Stimulated activated CD4-positive, alpha-beta T cell treated with anti-CD3 and anti-CD28 coated beads, Interleukin-4, amount 100 ng/mL, for 48 hours (primary cell): ENCODE data around the gene GFY.

ENCODE experiments used
- DNase-seq, 2 donors: peaks; one replicate each; pipeline ENCODE4 v3.0.0-alpha.2; 2020; ENCODE audit warnings: low read depth in 2 of 2

GFY gene

DNA sequence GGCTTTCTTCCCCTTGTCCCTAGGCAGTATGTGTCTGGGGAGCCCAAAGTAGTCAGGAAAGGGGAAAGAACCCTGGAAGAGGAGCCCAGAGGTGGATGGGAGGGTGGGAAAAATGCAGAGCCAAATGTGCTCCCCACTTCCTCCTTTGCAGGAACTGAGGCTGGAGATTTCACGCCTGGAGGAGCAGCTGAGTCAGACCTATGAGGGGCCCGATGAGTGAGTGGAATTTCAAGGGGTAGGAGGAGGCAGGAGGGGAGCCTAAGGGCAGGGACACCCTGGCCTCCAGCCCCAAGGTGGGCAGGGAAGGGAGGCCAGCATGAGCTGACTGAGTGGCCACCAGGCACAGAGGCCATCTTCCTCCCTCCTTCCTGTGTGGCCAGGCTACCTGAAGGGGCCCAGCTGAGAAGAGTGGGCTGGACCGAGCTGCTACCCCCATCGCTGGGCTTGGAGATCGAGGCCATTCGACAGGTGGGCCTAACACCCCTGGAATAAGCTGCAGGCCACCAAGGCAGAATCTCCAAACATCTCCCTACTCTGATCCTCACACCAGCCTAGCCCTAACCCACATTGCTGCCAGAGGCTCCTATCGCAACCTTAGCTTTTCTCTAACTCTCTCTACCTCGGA lies 16.3 kb upstream of the GFY start:
- no peak for DNase-seq

DNA sequence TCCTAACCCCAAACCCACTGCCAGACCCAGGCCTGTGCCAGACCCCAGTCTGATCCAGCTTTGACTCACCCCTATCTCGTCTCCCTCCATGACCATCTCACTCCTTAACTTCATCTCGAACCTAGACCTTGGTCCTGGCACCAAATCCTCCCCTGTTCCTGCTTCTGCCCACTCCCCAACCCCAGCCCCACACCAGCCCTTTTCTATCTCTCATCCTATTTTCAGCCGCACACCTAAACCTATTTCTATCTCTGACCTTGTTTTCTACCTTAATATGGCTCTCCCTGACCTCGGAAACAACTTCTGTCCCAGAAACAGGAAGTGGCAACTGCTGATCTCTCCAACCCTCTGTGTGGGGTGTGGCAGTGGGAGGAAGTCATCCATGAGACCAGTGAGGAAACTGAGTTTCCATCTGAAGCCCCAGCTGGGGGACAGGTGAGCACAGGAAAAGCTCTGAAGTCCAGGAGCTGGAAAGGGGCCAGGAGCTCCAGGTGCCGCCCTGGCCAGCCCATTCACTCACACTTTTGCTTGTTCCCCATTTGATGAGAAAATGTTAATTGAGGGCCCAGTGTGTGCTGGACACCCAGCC lies 15.7 kb upstream of the GFY start:
- DNase-seq = no peak

DNA sequence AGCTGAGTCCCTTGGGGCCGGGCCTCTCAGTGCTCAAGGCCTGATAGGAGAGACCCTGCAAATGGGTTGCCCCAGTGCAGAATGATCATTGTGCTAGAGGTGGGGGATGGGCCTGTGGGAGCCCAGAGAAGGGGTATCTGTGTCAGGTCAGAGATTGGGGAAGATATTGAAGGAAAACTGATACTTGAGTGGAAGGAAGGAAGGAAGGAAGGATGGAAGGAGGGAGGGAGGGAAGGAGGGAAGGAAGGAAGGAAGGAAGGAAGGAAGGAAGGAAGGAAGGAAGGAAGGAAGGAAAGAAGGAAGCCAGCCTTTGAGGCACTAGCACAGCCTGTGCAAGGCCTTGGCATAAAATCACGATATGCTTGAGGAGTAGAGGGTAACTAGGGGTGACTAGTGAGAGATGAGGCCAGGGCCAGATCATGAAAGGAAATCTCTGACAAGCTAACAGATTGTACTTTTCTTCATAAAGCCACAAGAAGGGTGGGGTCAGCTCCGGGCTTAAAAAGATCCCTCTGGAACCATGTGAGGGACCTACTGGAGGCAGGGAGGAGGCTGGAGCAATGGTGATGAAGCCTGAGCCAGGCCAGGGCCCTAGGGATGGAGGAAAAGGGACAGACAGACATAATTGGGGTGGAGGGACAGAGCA lies 13.4 kb upstream of the GFY start:
- DNase-seq = no peak

DNA sequence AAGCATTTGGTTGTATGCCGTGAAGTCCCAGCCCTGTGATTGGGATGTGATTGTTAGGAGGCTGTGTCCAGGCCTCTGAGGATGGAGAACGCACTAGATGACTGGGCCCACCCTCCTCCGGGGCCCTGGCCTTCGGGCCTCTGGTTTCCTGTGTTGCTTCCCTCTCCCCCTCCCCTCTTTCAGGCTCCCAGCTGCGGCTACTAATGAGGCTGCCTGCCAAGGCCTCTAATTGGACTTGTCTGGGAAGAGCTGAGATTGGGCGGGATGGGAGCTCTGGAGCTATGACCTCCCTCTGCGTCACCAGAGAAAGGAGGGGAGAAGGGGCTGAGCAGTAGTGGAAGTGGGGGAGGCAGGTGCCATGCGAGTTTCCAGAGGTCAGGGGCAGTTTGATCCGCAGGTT lies 11.8 kb upstream of the GFY start:
- no peak for DNase-seq

DNA sequence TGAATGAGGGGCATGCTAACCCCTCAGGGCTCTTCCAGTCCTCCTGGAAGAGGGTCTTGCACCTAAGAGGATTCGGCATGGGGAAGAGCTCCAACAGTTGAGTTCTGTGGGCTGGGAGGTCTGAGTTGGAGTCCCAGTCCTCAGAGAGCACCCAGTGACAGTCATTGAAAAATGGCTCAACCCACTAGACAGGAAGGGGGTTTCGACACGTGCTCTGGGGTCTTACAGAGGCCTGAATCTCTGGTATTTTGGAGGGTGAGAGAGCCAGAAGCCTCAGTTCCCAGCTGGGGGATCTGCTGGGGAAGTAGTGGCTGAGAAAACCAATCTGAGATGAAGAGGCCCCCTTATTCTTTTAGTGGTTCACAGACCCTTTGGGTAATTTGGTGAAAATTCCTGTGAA lies 10.9 kb upstream of the GFY start:
- no peak for DNase-seq

DNA sequence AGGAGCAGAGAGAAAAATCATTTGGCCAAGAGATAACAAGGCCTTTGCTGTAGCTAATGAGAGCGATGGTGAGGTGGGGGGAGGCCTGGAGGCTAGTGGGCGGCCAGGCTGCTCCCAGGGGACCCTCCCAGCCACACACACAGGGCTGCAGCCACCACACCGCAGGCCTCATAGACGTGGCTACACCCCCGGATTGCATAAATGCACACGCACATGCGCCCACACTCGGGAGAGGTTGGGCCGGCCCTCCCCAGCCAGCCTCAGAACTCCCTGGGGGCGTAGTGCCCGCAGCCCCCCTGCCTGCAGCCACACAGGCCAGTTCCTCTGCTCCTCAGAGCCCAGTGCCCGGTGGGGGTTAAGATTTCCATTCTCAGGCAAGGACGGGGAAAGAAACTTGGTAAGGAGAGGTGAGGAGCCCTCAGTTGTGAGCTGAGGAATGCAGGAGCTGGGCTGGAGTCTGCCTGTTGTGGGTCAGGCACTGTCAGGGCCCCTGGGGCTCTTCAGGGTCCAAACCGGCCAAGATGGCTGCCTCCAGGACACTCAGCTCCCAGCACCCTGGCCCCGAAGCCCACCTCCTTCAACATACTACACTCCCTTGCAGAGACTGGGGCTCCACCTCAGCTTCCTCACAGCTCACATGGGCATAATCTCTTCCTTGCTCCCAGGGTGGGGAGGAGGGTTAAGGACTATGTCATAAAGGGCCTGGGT lies 9.9 kb upstream of the GFY start:
- DNase-seq = no peak

DNA sequence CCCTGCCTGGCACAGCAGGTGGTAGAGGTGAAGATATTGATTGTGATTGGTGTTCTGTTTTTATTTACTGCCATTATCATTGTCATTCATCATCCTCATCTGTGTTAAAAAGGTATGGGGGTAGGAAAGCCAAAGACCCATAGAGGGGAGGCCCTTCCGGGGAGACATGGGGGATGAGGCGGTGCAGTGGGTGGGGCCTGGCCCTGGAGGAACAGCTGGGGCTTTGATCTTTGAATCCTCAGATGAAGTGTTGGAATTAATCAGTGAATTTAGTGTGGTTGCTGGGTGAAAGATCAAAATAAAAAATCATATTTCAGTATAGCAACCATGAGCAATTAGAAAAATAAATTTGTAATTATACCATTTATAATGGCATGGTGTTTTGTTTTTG lies 9.4 kb upstream of the GFY start:
- no peak for DNase-seq

DNA sequence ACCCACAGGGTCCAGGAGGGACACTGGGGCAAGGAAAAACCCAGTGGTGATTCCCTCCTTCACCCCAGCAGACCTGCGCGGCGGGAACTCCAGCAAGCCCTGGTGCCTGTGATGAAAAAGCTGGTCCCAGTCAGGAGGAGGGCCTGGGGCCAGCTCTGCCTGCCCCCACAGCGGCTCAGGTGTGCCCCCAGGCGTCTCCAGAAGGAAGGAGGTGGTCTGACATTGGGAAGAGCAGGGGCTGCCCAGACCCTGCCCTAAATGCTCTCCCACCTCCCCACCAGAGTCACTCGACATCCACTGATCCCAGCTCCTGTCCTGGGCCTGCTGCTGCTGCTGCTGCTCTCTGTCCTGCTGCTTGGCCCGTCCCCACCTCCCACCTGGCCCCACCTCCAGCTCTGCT lies 8.1 kb upstream of the GFY start:
- no peak for DNase-seq

DNA sequence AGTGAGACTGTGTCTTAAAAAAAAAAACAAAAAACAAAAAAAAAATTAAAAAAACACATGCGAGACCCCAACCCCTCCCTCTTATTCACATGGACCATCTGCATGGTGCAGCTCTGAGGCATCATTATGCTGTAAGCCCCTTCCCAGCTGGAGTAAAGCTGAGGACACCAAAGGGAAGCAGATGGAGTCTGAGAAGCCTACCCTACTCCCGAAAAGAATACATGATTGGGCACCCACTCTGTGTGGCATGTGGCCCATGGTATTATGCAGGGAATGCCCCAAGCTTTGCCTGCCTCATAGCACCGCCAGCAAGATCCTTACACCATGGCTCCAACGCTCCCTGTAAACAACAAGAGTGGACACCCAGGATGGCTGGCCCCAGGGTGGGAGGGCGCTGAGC lies 6.7 kb upstream of the GFY start:
- DNase-seq = no peak

DNA sequence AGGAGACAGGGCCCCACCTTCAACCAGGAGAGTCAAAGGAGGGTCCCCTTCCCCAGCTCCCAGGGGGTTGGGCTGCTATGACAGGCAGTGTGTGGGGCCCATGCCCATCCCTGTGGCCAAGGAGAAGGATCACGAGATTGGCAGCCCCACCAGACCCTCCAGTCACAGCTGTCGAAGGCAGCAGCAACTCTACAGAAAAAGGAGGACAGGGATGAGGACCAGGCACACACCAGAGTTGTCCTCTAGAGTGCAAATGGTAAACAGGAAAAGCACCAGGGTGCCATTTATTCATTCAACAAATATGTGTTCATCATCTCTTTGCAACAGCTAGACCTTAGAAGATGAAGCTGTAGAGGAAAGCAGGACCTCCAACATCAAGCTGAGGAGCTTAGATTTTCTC lies 6.0 kb upstream of the GFY start:
- no peak for DNase-seq

DNA sequence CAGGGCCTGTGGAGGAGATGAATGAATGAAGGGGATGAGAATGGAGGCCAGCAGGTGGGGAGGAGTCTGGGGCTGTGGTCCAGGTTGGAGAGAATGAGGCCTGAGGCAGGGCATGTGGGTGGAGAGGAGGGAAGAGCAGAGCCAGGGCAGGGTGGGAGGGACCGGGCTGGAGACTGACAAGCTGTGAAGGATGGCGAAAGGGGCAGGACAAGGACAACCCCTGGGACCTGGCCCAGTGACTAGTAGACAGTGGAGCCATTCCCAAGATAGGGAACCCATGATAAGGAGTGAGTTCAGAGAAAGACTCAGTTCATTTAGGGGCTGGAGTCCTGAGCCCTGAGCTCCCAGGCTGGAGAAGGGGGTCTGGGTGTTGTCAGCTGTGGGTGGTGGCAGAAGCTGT lies 5.0 kb upstream of the GFY start:
- DNase-seq = no peak

DNA sequence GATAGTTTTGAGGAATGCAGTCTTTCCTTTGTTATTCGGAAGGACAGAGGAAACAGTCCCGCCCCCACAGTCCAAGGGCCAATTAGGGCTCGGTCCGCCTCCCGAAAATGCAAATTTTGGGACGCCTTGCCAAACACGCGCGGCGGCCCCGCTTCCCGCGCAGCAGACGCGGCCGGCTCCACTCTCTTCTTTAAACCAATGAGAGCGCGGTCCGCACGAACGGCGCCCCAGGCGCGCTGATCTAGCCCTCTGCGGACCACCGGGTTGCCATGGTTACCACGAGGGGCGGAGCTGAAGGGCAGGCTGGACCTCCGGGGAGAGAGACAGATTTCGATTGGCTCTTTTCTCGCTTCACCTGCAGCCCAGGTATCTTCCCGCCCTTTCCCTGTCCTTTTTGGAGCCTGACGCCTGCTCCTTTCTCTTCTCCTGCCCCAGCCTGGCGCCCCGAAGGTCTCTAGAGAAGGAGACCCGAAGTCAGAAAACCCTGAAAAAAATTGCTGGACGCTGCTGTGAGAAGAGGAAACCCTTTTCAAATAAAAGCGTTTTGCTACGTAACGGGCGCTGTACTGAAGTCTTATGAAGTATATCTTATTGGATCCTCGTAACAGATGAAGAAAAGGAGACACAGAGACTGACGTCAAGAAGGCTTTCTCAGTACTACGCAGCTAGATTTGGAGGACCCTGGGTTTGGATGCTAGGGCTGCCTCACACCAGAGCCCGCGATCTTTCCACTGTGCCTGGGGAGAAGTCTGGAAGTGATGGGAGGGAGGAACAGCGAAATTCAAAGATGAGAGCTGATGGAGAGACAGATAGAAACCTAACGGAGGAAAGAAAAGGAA lies 3.9 kb upstream of the GFY start:
- DNase-seq = peak; percentile 41 to 47

DNA sequence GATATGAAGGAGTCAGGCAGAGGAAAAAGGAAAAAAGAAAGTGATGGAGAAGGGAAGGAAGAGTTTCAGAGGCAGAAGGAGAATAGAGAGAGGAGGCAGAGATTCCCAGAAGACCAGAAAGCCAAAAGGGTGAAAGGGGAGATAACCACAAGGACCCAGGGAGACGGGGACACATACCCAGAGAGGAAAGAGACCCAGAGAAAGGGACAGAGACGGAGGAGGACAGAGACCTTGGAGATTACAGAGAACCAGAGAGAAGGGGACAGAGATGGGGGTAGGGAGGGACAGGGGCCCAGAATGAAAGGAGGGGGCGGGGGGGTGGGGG lies 3.3 kb upstream of the GFY start:
- no peak for DNase-seq

DNA sequence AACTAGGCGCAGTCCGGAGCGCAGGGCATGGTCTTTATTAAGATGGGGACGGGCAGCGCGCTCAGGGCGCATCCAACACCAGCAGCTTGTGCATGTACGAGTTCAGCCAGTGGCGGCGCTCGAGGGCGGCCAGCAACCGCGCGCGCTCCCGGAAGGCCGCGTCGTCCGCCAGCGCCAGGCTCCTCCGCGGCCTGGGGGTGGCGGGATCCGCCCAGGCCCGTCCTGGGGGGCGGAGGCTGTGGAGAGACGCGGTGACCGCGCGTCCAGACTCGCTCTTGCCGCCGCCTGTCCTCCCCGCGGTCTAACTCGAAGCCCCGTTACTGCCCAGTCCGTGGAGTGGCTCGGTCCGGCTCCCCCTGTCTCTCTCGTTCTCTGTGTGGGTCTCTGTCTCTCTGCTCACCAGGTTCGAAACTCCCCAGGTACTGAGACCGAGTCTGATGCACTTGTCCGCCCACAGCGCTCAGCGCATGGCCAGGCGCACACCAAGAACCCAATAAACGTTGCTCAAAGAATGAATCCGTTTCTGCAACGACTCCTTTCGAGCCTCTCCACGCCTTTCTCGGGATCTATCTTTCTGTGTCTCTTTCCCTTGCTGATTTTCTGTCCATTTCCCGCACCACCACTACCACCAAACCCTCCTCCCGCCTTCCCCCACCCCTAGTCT lies 2.6 kb upstream of the GFY start:
- DNase-seq = peak; percentile 41 to 53

DNA sequence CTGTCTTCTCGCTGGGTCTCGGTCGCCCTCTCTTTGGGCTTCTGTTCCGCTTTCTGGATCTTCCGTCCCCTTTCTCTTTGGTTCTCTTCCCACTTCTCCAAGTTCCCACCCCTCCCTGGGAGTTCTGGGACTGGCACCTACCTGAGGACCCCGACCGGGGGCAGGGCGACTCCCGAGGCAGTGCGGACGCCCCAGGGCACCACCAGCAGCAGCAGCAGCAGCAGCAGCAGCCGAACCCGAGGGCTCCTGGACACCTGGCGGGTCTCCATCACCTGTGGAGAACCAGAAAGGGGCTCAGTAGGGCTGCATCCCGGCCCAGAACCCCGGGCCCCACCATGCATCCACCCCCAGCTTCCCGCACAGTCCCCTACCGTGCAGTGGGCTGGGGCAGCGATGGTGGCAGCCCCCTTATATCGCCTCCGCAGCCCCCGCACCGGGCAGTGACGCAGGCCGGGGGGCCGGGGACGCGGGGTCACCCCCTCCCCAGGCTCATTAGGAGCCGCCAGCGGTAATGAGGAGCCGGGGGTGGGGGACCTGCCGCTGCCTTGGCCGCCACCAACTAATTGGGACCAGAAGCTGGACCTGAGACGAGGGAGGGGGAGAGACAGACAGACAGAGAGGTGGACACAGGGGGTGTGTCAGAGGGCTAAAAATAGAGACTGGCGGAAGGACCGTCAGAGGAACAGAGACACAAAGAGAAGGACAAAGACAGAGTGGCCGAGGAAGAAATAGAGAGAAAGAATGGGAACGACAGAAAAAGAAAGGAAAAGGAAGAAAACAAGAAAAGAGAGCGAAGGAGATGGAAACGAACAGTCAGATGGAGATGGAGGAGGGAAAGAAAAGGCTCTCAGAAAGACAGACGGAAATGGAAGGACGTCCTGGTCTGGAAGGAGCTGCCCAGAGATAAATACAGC lies 1.9 kb upstream of the GFY start, which contains the start of gene PTH2:
TSS of gene PTH2 (minus strand) at position 371 of the 914 bp plus-strand sequence. CDS start at position 269, 102 bp downstream.
- DNase-seq = no peak

DNA sequence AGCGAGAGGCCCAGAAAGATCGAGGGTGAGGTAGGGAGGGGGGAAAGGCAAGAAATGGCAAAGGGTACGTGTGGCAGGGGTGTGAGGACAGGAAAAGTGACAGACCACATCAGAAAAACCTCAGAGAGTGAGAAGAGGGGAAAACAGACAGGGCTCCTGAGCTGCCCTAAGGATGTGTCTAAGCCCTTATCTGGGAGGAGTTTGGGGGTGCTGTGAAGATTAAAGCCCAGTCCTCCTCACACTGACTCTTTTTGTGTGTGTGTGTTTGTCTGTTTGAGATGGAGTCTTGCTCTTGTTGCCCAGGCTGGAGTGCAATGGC lies 1.2 kb upstream of the GFY start:
- DNase-seq = no peak

DNA sequence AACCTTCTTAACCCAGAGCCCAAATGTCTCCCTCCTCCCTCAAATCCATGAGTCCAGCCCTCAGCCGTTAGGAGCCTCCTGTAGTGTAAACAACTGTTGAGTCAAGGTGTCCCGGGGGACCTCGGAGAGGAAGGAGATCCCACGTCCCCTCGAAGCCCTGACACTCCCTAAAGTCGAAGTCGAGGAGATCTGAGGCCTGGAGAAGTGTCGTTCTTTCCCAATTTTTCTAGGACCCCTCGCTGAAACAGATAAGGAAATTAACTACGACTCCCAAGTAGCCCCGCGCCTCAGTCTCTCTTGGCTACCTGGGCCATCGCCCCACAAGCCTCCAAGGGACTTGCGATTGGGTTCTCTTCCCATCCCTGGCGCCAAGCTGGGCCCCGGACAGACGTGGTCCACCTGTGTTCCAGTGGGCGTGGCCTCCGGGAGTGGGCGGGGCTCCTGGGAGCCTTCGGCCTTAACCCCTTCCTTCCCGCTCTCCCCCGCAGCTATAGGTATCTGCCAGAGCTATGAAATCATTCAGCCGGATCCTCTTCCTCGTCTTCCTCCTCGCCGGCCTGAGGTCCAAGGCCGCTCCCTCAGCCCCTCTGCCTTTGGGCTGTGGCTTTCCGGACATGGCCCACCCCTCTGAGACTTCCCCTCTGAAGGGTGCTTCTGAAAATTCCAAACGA lies 869 bp downstream of the GFY start:
- peak in 1 of 2 donors; percentile 42 for DNase-seq

DNA sequence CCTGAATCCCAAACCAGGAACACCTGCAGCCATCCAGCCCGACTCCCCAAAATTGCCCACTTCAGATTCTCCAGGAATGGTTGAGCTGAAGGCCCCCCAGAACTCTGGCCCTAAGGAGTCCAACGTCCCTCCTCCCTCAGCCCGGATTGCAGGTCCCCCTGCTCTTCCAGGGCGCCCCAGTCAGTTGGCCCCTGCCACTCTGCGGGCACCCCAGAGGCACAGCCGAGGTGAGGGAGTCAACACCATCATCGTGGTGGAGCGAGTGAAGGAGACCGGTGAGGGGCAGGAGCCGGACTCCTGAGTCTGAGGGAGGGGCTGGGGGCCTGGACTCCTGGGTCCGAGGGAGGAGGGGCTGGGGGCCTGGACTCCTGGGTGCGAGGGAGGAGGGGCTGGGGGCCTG lies 2.2 kb downstream of the GFY start:
- no peak for DNase-seq

DNA sequence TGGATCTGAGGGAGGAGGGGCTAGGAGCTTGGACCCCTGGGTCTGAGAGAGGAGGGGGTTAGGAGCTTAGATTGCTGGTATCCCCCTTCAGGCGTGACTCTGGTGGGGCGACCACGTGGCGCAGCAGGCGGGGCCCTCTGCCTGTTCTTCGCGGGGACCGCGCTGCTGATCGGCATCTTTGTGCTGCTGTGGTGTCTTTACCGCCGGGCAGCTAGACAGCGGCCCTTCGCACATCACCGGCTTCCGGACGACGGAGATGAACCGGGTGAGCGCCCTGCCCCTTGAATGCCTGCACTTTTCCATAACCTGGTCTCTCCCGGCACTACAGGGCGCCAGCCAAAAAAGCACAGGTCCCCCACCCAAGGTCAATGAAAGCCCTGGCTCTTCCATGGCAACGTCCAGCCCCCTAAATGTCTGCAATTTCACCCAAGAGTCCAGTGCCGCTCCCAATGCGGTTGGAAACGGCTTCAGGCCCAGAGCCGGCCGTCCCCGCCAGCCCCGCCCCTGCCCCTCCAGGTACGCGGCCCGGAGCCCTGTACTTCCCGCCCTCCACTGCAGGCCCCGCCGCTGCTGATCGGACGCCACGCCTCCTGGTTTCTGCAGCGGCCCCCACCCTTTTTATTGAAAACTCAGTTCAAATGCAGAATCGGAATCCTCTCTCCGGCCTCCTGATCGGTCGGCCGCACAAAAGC lies 2.8 kb downstream of the GFY start:
- DNase-seq = no peak
